B cell (primary cell): ENCODE data around the gene SARNP. TPM values are rescaled to one million over a fixed set of nuclear protein-coding genes. Genes with fewer than 3 reads are reported as not detected.
A peak's percentile ranks its signal among the peaks of the same experiment; 100 is the strongest.

Experiments used
- ATAC-seq: fragments of 200-7000 bp; cut with Tn5 transposase; one replicate; pipeline ENCODE4 v1.10.0; 2021; ENCODE audit warnings: low read depth, mild to moderate bottlenecking, moderate number of reproducible peaks, moderate library complexity
- CTCF ChIA-PET: fragments of 350-600 bp; sonication (Branson Sonifier 250); formaldehyde crosslinking; loops from one replicate; lab custom pipeline; 2021; ENCODE audit warnings: antibody characterized with exemption, inconsistent platforms; lab: Charles Lee
- POLR2A ChIA-PET: fragments of 350-600 bp; sonication (Branson Sonifier 250); formaldehyde crosslinking; loops from one replicate; lab custom pipeline; 2021; ENCODE audit warnings: antibody characterized with exemption; lab: Charles Lee
- DNase-seq: peaks from one replicate; pipeline ENCODE4 v3.0.0; 2013
- H2AFZ ChIP-seq: 2 replicates; pipeline ENCODE4 v1.6.1; 2012; ENCODE audit warnings: mild to moderate bottlenecking, low read depth, low read length; ENCODE audit not compliant: insufficient read depth, poor library complexity, severe bottlenecking
- H3K27ac ChIP-seq, 2 donors: 1 replicate in 1 of 2; 2 replicates in 1 of 2; pipeline ENCODE4 v1.5.1; 2012 to 2013; ENCODE audit warnings: low read length in 2 of 2, mild to moderate bottlenecking in 2 of 2, moderate library complexity in 1 of 2
- H3K27me3 ChIP-seq, 4 experiments: fragments of 200-600 bp in 1 of 4; sonication (generic) in 1 of 4; replicated peaks in 1 of 4; 1 replicate in 2 of 4; 2 replicates in 2 of 4; pipeline versions ENCODE4 v1.6.1 to v1.7.0; 2013 to 2016; ENCODE audit warnings: low read length in 3 of 4, mild to moderate bottlenecking in 2 of 4, mixed read lengths in 1 of 4, moderate library complexity in 1 of 4; ENCODE audit not compliant: insufficient read depth in 4 of 4, control insufficient read depth in 3 of 4; ENCODE audit errors: control extremely low read depth in 1 of 4
- H3K36me3 ChIP-seq, 2 experiments: replicated peaks in 1 of 2; 1 replicate in 1 of 2; 2 replicates in 1 of 2; pipeline versions ENCODE4 v1.6.1 to v1.7.1; 2013; ENCODE audit warnings: low read length in 1 of 2; ENCODE audit not compliant: insufficient read depth in 2 of 2, control insufficient read depth in 1 of 2; ENCODE audit errors: control extremely low read depth in 1 of 2, extremely low read depth in 1 of 2
- H3K4me1 ChIP-seq, 2 donors: fragments of 200-600 bp in 1 of 2; sonication (generic) in 1 of 2; 1 replicate in 1 of 2; 2 replicates in 1 of 2; pipeline versions ENCODE4 v1.5.1 to v1.6.1; 2013 to 2017; ENCODE audit warnings: low read length in 2 of 2; ENCODE audit not compliant: control insufficient read depth in 2 of 2, insufficient read depth in 2 of 2
- H3K4me2 ChIP-seq: replicated peaks from 2 replicates; pipeline ENCODE3; 2012; ENCODE audit warnings: mild to moderate bottlenecking, low read depth, low read length; ENCODE audit not compliant: poor library complexity, severe bottlenecking
- H3K4me3 ChIP-seq, 5 experiments: fragments of 200-600 bp in 1 of 5; sonication (generic) in 1 of 5; 1 replicate in 3 of 5; 2 replicates in 2 of 5; pipeline versions ENCODE4 v1.5.1 to v1.7.0; 2011 to 2016; ENCODE audit warnings: low read length in 4 of 5, mild to moderate bottlenecking in 4 of 5, low read depth in 2 of 5, control low read depth in 1 of 5, moderate library complexity in 1 of 5; ENCODE audit not compliant: insufficient read depth in 1 of 5; ENCODE audit errors: control extremely low read depth in 1 of 5, extremely low read depth in 1 of 5
- H3K79me2 ChIP-seq: fragments of 200-600 bp; sonication (generic); one replicate; pipeline ENCODE4 v1.6.0; 2016; ENCODE audit warnings: low read length; ENCODE audit not compliant: control insufficient read depth, insufficient read depth
- H3K9ac ChIP-seq: fragments of 200-600 bp; sonication (generic); 2 replicates; pipeline ENCODE4 v1.6.1; 2017; ENCODE audit warnings: mild to moderate bottlenecking, low read length, moderate library complexity
- H3K9me3 ChIP-seq, 3 donors: one replicate each; pipeline versions ENCODE4 v1.6.1 to v1.7.1; 2013; ENCODE audit warnings: low read length in 2 of 3; ENCODE audit not compliant: control insufficient read depth in 2 of 3, insufficient read depth in 1 of 3; ENCODE audit errors: control extremely low read depth in 1 of 3
- H4K20me1 ChIP-seq: 2 replicates; pipeline ENCODE4 v1.6.0; 2012; ENCODE audit warnings: mild to moderate bottlenecking, low read length; ENCODE audit not compliant: insufficient read depth, control insufficient read depth, poor library complexity, severe bottlenecking
- H3K27ac Mint-ChIP-seq: one replicate; pipeline ENCODE4 v1.8.0; 2021; ENCODE audit warnings: mixed read lengths
- H3K27me3 Mint-ChIP-seq: one replicate; pipeline ENCODE4 v1.8.0; 2021; ENCODE audit warnings: mixed read lengths
- H3K4me1 Mint-ChIP-seq: one replicate; pipeline ENCODE4 v1.8.0; 2021; ENCODE audit warnings: mixed read lengths
- H3K4me3 Mint-ChIP-seq: one replicate; pipeline ENCODE4 v1.8.0; 2021; ENCODE audit warnings: mixed read lengths
- H3K9me3 Mint-ChIP-seq: one replicate; pipeline ENCODE4 v1.8.0; 2022; ENCODE audit warnings: mixed read lengths; ENCODE audit not compliant: insufficient read depth
- CTCF ChIP-seq: fragments of 200-600 bp; IDR thresholded peaks from one replicate; pipeline ENCODE4 v1.8.0; 2022; ENCODE audit warnings: antibody characterized with exemption, mild to moderate bottlenecking
- EZH2 ChIP-seq: IDR thresholded peaks from 2 replicates; pipeline ENCODE4 v1.6.1; 2012; ENCODE audit warnings: borderline replicate concordance, low read depth, mild to moderate bottlenecking, moderate library complexity, low read length; ENCODE audit not compliant: insufficient read depth, poor library complexity, severe bottlenecking
- WGBS: methylation state at CpG from one replicate; pipeline ENCODE4 v1.1.5; 2013; ENCODE audit warnings: missing lambda C conversion rate; ENCODE audit not compliant: insufficient coverage; 5-methylcytosine and 5-hydroxymethylcytosine counted together
- intact Hi-C: fragments of 100-400 bp; cut with micrococcal nuclease; formaldehyde crosslinking; loops from one replicate; pipeline ENCODE4 v1.10.0; 2022
- polyA plus RNA-seq: library from polyadenylated mRNA; depleted of rRNA; stranded (reverse); fragments of >200 nt; gene quantifications from 2 replicates; pipeline ENCODE4 v1.2.3, GENCODE V29; 2012
- total RNA-seq, 2 donors: library from RNA; stranded (reverse); fragments of 120-200 nt in 1 of 2; gene quantifications; 1 replicate in 1 of 2; 2 replicates in 1 of 2; pipeline versions ENCODE4 v1.2.3 to v1.2.4, GENCODE V29; 2013 to 2022

The SARNP gene
- total and polyA plus RNA-seq, 2 donors (not counting 1 experiment from before 2014, with no cell fraction given): 22.6 to 46.4 TPM

GRCh38 chr12:55736780-55737580 lies 80.5 kb downstream of the SARNP start:
- H3K79me2 ChIP-seq: no peaks in the 10 kb centered on the region
- H4K20me1 ChIP-seq: no peaks in the 10 kb centered on the region
- TF ChIP-seq EZH2: no peak
- TF ChIP-seq CTCF: peak; percentile 73
- Mint-ChIP-seq H3K9me3 (no peaks in the 10 kb centered on the region), H3K4me1 (peaks cover 16% of the 10 kb centered on the region), H3K27me3 (no peaks in the 10 kb centered on the region), H3K4me3 (peak overlapping the region; percentile 89), H3K27ac (peak overlapping the region; percentile 91)
- H3K27ac ChIP-seq: no peak overlapping the region
- ChIA-PET CTCF (interaction anchor here (0.7 to 8.1 kb wide), 20 partner anchors 8 to 900 kb away, joined by 3 to 147 read pairs (median 5); partner anchors contain the start of genes BLOC1S1, CD63, ITGA7 and ORMDL2), POLR2A (interaction anchor here (1.1 to 2.4 kb wide), 3 partner anchors 8 to 81 kb away, joined by 4 to 18 read pairs (median 6); partner anchors contain the start of genes BLOC1S1, CD63, ORMDL2 and SARNP)
- H3K4me1 ChIP-seq: peaks cover 11 to 15% of the 10 kb centered on the region in 2 donors
- no peak overlapping the region for H3K9ac ChIP-seq
- intact Hi-C loops: loop anchor here (1.0 kb wide), 2 partner anchors 13 to 77 kb away; no protein-coding TSS in a partner anchor
- H2AFZ ChIP-seq: peak overlapping the region; percentile 96
- H3K4me2 ChIP-seq: peak overlapping the region; percentile 89
- H3K4me3 ChIP-seq: no peak overlapping the region
- 70% methylated on average over 6 of the region's 6 CpGs for WGBS
- DNase-seq: peak; percentile 70
- H3K9me3 ChIP-seq: no peaks in the 10 kb centered on the region
- peak; percentile 40 for ATAC-seq
- H3K27me3 ChIP-seq: no peaks in the 10 kb centered on the region
- no peaks in the 10 kb centered on the region for H3K36me3 ChIP-seq

- no peaks in the 10 kb centered on the region for H3K79me2 ChIP-seq
- Mint-ChIP-seq H3K4me3 (no peak overlapping the region), H3K9me3 (no peaks in the 10 kb centered on the region), H3K4me1 (peaks cover 16% of the 10 kb centered on the region), H3K27ac (peak overlapping the region; percentile 91), H3K27me3 (no peaks in the 10 kb centered on the region)
- no peak overlapping the region for H3K4me3 ChIP-seq
- no peaks in the 10 kb centered on the region for H3K36me3 ChIP-seq
- 86% methylated on average over 3 of the region's 3 CpGs for whole genome bisulfite sequencing
- intact Hi-C loops: no loop called here
- ChIA-PET POLR2A (interaction anchor here (0.6 to 1.4 kb wide), 2 partner anchors 11 to 169 kb away, joined by 3 to 5 read pairs; no protein-coding TSS in a partner anchor), CTCF (interaction anchor here (1.2 to 8.1 kb wide), 7 partner anchors 11 to 273 kb away, joined by 3 to 147 read pairs (median 4); partner anchors contain the start of genes BLOC1S1 and RDH5)
- H3K27ac ChIP-seq: no peak overlapping the region
- H3K4me1 ChIP-seq: peaks cover 11 to 15% of the 10 kb centered on the region in 2 donors
- H4K20me1 ChIP-seq: no peaks in the 10 kb centered on the region
- no peaks in the 10 kb centered on the region for H3K27me3 ChIP-seq
- DNase-seq (no peak), ATAC-seq (no peak)
- H3K4me2 ChIP-seq: no peak overlapping the region
- no peak for TF ChIP-seq CTCF
- no peak for TF ChIP-seq EZH2
- no peak overlapping the region for H2AFZ ChIP-seq
- H3K9ac ChIP-seq: no peak overlapping the region
- no peaks in the 10 kb centered on the region for H3K9me3 ChIP-seq
Measured at GRCh38 chr12:55736076-55736475, 81.4 kb downstream of the SARNP start.
